GM21381 (cell line): ENCODE measurements around the gene POLE4.

ENCODE experiments used
- ATAC-seq: cut with Tn5 transposase; IDR thresholded peaks from one replicate; pipeline ENCODE4 v1.9.1; 2021; ENCODE audit warnings: mild to moderate bottlenecking, moderate library complexity; ENCODE audit not compliant: unreplicated experiment

POLE4 gene, protein sequence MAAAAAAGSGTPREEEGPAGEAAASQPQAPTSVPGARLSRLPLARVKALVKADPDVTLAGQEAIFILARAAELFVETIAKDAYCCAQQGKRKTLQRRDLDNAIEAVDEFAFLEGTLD

DNA sequence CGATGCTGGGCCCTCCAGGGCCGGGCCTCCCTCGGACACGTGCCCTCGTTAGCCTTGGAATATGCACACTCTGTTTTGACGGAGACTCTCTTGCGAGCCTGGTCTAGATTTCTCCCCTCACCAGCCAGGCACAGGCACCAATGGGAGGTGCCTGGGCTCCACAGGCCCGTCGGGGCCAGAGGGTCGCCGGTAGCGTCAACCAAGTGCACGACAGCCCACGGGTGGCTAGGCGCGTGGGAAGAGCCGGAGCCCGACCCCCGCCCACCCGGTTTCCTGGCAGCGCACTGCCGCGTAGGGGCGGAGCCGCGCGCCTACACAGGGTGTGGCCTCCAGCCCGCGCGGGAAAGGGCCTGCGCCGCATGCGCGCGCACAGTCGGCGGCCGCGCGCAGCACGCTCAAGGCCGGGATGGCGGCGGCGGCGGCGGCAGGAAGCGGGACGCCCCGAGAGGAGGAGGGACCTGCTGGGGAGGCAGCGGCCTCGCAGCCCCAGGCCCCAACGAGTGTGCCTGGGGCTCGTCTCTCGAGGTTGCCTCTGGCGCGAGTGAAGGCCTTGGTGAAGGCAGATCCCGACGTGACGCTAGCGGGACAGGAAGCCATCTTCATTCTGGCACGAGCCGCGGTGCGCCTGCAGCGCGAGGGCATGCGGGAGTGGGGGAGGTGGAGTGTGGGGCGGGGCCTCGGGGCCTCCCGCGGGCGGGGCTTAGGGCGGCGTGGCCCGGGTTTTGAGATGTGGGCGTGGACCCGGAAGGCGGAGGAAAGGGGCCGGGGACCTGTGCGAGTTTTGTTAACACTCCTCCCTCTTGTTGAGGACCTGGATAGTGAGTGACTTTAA is at the start of gene POLE4:
Gene POLE4, plus strand, starts transcription at position 370 of the 832 bp plus-strand sequence. Its CDS starts 37 bp downstream, at position 407.
- peak; percentile 88 for ATAC-seq

DNA sequence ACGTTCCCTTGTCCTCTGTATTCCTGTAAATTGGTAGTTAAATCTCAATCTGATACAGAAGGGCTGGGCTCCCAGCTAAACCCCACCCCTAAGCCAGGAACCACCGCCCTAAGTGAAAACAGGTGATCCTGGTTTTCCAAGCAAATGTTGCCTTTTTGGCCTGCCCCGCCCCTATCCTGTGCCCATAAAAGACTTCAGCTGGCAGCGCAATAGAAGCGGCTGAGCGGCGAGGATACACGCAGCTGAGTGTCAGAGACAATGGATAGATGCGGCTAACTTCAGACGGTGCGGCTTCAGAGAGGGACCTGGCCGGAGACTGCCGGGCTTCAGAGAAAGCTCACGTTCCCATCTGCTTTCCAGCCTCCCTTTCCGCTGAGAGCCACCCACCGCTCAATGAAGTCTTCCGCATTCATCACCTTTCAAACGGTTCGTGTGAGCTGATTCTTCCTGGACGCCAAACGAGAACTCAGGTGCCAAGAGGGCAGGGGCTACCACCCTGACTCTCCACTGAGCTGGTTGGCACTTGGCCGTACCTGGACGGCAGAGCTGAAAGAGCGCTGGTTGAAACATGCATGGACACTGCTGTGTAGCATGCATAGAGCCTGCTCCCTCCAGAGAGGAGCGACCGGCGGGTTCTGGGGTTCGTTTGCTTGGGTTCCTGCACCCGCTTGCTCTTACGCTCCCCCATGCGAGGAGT is 49.5 kb upstream of the POLE4 start:
- ATAC-seq: no peak

DNA sequence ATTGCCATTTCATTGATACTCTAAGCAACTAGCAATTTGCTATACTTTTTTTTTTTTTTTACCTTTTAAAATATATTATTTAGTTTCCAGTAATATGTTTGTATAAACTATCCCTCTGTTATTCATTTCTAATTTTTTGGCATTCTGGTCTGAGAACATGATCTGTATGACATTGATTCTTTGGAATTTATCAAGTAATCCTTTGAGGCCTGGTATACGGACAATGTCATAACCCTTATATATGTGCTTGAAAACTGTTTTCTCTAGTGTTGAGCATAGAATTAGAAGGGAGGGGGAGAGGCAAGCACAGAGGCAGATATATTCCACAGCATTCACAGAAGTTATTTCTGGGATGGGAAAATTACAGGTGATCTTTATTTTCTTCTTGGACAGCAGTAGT is 48.2 kb upstream of the POLE4 start:
- ATAC-seq: no peak

DNA sequence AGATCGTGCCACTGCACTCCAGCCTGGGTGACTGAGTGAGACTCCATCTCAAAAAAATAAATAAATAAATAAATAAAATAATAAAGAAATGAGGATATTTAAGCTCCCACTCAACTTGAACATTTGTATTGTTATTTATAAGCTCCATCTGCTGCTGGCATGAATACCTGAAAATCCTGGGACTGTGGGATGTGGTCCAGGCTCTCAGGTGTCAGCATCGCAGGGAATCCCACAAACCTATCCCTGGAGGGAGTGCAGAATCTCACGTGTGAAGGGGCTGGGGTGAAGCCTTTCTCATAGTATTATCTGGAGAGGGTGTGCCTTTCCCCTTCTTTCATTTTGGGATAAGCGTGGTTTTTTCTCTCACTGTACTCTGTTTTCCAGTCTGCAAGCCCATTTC is 47.4 kb upstream of the POLE4 start:
- no peak for ATAC-seq

DNA sequence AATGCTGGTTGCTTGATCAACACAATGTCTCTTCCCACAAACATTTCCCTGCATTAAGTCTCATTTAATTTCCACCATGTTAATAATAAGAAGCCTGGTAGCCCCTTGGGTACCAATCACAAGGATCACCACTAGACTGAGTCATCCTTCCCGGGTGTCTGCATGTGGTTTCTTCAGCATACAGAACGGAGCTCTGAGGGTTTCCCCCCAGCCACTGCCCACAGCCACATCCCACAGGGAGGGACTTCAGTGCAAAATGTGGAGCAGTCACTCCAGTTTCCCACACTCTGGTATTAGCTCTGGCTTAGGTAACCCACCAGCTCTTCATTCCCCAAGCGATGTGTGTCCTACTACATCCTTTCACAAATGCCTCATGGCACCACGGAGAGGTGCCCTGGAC is 42.7 kb upstream of the POLE4 start:
- ATAC-seq: no peak

DNA sequence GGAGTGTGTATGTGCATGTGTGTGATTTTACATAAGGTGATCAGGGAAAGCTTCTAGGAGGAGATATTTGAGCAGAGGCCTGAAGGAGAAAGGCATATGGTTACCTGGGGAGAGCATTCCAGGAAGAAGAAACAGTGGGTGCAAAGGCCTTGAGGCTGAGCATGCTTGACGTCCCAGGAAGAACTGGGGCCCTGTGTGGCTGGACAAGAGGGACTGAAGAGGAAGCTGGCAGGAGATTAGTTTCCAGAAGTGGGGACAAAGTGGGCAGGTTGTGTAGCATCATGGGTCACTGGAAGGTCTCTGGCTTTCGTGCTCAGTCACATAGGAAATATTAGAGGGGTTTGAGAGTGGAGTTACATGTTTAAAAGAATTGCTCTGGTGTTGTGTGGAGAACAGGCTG is 42.0 kb upstream of the POLE4 start:
- no peak for ATAC-seq

DNA sequence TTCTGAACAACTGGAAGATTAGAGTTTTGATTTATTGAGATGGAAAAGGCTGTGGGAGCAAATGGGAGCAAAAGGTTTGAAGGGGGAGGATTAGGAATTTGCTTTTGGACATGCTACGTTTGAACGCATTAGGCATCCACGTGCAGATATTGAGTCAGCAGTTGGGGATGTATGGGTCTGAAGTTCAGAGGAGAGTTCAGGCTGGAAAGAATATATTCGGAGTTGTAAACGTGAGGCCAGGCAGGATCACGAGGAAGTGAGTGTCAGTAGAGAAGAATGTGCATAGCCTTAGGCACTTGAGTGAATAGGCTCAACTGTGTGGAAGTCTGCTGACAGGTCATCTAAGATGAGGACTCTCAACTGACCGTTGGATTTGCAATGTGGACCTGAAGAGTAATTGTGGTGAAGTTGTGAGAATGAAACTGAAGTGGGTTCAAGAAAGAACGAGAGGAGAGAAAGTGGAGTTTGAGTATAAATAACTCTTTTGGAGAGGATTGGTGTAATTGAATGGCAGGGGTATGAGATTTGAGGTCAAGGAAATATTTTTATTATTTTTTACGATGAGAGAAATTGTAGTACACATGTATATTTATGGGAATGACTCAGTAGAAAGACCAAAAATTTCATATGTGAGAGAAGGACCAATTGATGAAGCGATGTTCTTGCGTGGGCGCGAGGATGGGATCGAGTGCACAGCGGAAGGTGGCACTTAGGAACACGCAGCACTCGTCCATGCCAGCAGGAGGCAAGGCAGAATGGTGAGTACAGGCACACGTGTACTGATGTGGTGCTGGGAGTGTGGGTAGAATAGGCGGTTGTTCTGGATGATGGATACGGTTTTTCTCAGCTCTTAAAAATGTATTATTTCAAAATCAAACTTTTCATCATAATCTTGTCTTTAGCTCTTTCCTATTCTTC is 40.5 kb upstream of the POLE4 start:
- ATAC-seq: no peak

DNA sequence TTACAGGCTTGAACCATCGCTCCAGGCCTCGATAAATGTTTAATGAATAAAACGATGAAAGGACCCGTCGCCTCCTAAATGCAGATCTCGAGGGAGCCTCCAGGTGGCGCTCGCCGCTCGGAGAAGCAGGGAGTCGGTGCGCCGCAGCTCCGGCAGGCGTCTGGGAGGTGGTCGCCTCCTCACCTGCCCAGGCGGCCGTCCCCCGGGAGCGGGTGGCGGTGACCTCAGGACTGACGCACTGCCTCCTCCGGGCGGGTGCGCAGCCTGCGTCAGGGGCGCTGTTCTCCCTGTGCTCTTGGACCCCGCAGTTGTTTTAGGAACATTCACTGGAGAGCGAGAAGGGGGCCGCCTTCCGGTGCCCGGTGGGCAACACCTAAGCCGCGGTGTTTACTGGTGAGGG is 38.6 kb upstream of the POLE4 start:
- no peak for ATAC-seq

DNA sequence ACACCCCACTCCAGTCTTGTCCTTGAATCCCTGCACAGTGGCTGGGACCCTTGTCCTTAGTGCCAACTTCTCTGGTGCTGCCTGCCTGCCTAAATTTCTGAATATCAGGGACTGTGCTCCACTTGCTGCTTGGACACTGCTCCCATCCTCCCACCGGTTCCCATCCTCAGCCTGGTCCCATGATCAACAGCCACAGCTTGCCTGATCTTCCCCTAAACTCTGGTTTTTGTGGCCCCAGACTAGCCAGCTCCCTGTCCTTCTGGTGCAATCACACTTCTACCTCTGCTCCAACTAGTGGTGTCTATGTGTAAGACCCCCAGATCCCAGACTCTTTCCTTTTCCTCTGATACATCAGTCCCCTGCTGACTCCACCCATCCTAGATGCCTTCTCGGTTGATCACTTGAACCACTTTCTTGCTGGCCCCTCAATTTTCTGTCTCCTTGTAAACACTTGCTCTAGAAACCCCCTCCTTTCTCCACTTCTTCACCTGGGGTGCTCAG is 37.2 kb upstream of the POLE4 start:
- no peak for ATAC-seq

DNA sequence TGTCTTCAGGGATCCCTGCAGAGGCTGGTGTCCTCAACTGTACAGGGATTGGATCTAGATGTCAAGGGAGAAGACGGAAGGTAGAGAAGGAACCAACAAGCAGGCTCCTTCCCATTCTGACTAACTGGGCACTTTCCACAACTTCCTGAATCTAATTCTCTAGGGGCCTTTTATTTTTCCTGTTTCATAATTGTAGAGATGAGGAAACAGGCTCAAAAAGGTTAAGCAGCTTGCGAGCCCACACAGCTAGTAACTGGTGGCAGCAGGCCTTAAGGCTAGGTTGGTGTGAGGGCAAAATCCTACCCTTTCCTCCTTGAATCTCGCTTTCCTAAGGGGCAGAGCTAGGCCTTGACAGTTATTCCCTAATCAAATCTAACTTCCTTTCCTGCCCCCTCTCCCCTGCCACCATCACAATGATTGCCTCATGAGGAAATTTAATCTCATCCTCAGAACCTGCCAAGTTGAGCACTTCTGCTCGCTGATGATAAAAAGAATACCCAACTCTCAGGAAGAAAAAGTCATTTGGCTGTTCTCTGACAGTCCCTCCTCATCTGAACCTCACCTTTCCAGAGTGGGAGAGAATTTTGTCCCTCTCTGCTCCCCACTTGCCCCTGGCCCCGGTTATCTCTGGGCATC is 35.7 kb upstream of the POLE4 start:
- ATAC-seq: no peak

DNA sequence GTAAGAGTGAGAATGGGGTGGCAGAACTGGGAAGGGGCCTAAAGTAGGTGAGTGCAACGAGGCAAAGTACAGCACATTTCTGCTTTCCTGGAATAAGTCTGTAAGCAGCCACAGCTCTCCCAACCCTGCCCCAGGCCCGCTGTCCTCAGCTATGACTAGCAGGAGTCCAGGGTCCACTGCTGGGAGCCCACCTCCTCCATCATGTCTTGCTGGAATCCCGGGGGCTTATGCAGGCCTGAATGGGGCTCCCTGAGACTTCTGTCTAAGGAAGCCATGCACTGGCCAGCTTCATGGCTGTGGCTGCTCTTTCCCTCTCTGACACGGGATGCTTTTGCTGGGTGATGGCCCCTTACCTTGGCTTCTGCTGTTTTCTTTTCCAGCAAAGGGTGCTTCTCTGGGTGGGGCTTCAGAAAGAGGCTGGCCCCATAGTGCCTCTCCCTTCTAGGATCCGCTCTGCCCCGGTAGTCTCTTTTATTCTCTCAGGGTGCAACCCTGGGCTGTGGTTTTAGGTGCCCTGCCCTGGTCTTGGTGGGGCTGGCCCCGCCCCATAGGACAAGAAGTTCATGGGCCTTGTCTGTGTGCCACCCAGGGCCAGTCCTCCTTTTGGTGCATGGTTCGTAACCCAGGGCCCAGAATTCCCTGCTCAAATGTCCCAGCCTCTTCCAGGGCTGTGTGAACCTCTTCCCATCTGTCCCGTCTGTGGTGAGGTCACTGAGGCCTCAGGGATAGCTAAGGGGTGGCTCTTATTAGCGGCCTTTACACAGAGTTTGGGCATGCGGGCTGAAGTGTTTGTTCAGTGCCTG is 33.8 kb upstream of the POLE4 start:
- ATAC-seq: no peak

DNA sequence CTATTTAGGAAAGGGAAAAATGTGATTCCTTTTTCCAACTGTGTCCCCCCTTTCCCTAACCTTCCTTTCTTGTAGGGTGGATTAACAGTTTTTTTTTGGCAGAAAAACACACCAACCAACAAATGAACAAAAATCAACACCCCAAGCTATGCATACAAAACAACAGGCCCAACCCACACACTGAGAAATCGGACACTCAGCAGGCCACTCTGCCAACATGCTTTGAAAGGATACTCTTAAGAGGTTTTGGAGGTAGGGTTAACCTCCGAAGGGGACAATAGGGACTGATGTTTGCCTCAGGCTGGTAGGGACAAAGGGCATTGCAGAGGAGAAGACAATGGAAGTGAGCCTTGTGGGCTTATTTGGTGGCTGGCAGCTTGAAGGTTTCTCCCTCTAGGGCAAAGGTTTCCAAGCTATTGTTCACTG is 33.1 kb upstream of the POLE4 start:
- no peak for ATAC-seq

DNA sequence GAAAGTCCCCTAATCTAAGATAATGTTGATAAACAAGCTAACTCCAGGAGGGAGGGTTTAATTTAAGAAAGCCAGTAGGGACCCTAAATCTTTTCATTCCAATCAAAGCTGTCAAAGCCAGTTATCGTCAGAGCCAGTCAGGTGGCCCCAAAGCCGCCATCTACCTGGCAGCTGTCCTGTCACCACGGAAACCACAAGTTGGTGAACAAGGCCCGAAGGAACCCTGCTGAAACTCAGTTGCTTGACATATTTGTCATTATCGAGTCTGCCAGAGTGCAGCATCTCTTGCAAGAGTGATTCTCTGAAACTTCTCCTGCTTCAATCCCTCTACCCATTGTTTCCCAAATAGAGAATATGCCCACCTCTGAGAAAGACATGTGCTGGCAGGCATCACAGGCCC is 30.8 kb upstream of the POLE4 start:
- ATAC-seq: no peak

DNA sequence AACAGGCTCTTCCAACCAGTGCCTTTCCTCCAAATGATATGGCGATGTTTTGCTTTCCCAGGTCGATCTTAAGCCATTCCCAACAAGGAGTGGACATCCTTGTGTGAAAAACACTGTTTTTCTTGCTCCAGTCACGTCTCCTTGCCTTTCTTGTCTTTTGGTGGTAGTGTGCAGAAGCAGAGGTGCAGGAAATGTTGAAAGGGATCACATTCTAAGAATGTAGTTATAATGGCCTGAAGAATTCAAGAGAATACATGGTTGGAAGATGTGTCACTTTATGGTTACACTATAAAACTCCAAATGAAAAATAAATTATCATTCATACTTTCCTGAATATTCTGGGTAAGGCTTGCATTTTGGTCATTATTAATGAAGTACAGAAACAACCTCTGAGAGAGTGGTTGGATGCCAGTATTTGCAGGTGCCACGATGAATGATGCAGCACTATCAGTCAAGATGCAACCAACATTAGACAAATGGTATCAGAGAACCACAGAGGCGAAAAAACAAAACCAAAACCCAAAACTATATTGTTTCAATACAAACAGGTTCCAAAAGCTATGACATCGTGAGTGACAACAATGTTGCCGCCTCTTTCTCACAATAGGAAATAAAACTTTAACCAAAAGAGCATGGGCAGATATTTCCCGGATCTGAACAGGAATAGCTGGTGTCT is 27.5 kb upstream of the POLE4 start:
- ATAC-seq: no peak

DNA sequence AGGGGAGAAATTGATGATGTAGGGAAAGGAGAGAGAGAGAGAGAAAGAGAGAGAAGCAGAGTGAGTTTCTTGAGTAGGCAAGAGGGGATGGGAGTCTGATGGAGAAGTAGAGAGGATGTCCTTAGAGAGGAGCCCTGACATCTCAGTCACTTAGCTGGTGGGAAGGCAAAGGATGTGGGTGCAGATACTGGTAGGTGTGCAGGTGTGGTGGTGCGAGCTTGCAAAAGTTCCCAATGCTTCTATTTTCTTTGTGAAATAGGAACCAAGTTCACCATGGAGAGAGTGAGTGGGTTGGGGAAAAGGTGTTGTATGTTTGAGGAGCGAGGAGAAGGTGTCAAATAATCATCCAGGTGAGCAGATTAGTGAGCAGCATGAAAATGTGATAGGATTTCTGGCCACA is 26.5 kb upstream of the POLE4 start:
- ATAC-seq: no peak

DNA sequence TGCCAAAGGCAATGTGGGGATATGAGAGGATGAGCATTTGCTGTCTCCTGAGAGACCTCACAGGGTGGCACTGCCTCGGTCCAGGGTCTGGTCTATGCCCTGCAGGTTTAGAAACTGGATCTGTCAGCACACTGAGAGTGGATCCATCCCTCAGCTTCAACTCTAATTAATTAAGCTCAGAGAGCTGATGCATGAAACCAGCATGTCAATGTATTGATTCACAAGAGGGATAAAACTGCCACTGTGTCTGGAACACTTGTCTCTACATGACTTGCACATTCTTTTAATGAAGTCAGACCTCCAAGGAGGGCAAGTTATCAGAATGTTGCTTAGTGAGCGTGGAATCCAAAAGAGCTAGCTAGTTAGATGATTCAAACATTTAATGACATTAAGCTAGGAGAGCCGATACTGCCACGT is 22.5 kb upstream of the POLE4 start:
- no peak for ATAC-seq

DNA sequence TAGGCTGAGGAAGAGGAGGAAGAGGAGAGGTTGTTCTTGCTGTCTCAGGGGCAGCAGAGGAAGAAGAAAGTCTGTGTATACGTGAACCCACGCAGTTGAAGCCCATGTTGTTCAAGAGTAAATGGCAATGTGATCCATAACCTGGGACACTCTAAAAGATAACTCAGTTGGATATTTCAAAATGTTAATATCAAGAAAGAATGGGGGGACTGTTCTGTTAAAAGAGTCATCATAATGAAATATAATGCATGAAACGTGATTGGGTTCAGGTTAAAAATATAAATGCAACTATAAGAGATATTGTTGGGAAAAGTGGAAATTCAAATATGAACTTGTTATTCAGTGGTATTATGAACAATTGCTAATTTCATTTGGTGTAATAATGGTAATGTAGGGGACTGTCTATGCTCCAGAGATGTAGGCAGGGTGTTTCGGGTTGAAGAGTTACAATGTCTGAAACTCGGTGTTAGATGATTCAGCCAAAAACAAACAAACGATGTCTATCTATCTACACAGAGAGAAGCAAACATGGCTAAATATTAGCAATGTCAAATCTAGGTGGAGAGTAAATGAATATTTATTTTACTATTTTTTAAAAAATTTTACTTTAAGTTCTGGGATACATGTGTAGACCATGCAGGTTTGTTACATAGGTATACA is 21.1 kb upstream of the POLE4 start:
- no peak for ATAC-seq

DNA sequence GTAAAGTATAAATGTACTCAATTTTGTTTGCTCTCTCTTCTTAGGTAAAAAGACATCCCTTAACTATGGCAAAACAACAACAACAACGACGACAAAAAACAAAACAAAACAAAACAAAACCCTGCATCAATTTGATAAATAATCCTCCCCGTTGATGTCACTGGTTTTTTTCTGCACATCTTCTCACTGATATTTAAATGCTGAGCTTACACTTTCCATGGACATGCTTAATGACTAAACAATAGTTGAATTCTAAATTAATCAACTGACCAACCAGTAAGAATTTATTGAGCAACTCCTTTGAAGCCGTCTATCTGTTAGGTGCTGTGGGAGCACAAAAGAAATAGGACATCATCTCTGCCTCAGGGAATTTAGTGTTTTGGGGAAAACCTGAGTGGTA is 20.2 kb upstream of the POLE4 start:
- no peak for ATAC-seq
